HCT116 (cell line): ENCODE data around the gene TTYH3.

Source experiments
- CEBPB ChIP-seq: IDR thresholded peaks from 2 replicates; pipeline ENCODE4 v1.6.1; 2012; ENCODE audit warnings: low read depth
- ELF1 ChIP-seq: IDR thresholded peaks from 2 replicates; pipeline ENCODE4 v1.6.1; 2012; ENCODE audit warnings: low read depth, borderline replicate concordance
- EZH2phosphoT487 ChIP-seq: fragments of 200-600 bp; IDR thresholded peaks from 2 replicates; pipeline ENCODE4 v1.6.1; 2018; ENCODE audit warnings: antibody characterized with exemption, borderline replicate concordance
- JUND ChIP-seq: IDR thresholded peaks from 2 replicates; pipeline ENCODE4 v1.6.1; 2012
- POLR2A ChIP-seq: IDR thresholded peaks from 2 replicates; pipeline ENCODE4 v1.7.0; 2011; ENCODE audit warnings: borderline replicate concordance; ENCODE audit not compliant: insufficient read depth, insufficient read length; ENCODE audit errors: extremely low read depth
- POLR2AphosphoS5 ChIP-seq: IDR thresholded peaks from 2 replicates; pipeline ENCODE4 v1.6.1; 2011; ENCODE audit warnings: mild to moderate bottlenecking, low read depth, low read length, moderate library complexity
- SRF ChIP-seq: IDR thresholded peaks from 2 replicates; pipeline ENCODE4 v1.6.1; 2012; ENCODE audit warnings: low read depth
- TCF7L2 ChIP-seq: IDR thresholded peaks from 2 replicates; pipeline ENCODE4 v1.7.0; 2011; ENCODE audit warnings: borderline replicate concordance, inconsistent platforms; ENCODE audit not compliant: insufficient read depth, insufficient read length; ENCODE audit errors: extremely low read depth
- ZFX ChIP-seq: fragments of 450-650 bp; IDR thresholded peaks from 2 replicates; pipeline ENCODE4 v1.6.1; 2017
- TF ChIP-seq, protein P1 (sequence below): IDR thresholded peaks from 2 replicates; pipeline ENCODE4 v1.6.1; 2012
- TF ChIP-seq, protein P2 (sequence below), 3 experiments: fragments of 200-600 bp in 1 of 3; sonication (generic) in 1 of 3; IDR thresholded peaks in 2 of 3; conservative IDR thresholded peaks in 1 of 3; 2 replicates each; pipeline ENCODE4 v1.5.1; 2012 to 2017; ENCODE audit warnings: low read depth in 2 of 3, low read length in 2 of 3, antibody characterized with exemption in 1 of 3, borderline replicate concordance in 1 of 3, control low read depth in 1 of 3, mild to moderate bottlenecking in 1 of 3, mixed read lengths in 1 of 3, mixed run types in 1 of 3, moderate library complexity in 1 of 3; ENCODE audit not compliant: insufficient read depth in 1 of 3
- TF ChIP-seq, protein P3 (sequence below): IDR thresholded peaks from 2 replicates; pipeline ENCODE4 v1.6.1; 2012; ENCODE audit warnings: low read depth

DNA sequence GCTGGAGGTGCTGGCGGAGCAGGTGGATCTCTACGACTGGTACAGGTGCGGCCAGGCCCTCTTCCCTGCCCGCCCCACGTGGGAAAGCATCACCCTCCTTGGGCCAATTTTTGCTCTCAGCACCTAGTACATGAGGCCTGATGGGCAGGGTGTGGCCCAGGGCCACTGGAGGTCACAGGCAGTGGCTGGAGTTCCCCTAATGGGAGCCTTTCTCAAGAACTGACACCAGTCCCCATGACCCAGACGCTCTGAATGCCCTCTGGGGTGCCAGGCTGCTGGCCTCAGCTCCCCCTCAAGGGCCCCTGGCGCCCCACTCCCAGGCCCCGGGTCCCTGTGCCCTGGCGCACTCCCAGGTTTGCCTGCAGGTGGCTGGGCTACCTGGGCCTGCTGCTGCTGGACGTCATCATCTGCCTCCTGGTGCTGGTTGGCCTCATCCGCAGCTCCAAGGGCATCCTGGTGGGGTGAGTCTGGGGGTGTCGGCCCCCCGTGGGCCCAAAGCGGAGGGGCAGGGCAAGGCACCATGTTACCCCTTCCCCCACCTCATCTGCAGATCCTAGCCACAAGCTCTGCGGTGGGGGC is 15.9 kb downstream of the TTYH3 start:
- TF ChIP-seq SRF (no peak), JUND (no peak), POLR2AphosphoS5 (no peak), EZH2phosphoT487 (no peak), CEBPB (no peak), ELF1 (no peak), TCF7L2 (no peak), POLR2A (no peak), ZFX (no peak)
- TF ChIP-seq, protein P1, sequence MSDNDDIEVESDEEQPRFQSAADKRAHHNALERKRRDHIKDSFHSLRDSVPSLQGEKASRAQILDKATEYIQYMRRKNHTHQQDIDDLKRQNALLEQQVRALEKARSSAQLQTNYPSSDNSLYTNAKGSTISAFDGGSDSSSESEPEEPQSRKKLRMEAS, result no peak
- TF ChIP-seq, protein P2, sequence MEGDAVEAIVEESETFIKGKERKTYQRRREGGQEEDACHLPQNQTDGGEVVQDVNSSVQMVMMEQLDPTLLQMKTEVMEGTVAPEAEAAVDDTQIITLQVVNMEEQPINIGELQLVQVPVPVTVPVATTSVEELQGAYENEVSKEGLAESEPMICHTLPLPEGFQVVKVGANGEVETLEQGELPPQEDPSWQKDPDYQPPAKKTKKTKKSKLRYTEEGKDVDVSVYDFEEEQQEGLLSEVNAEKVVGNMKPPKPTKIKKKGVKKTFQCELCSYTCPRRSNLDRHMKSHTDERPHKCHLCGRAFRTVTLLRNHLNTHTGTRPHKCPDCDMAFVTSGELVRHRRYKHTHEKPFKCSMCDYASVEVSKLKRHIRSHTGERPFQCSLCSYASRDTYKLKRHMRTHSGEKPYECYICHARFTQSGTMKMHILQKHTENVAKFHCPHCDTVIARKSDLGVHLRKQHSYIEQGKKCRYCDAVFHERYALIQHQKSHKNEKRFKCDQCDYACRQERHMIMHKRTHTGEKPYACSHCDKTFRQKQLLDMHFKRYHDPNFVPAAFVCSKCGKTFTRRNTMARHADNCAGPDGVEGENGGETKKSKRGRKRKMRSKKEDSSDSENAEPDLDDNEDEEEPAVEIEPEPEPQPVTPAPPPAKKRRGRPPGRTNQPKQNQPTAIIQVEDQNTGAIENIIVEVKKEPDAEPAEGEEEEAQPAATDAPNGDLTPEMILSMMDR (IDR thresholded peaks at IDR 0.05 in 2 of 3, conservative IDR thresholded peaks at IDR 0.05 in 1 of 3; ENCODE audit: borderline replicate concordance in 1 of 3, insufficient read depth in 1 of 3, low read depth in 2 of 3, low read length in 2 of 3), result no peak
- TF ChIP-seq, protein P3, sequence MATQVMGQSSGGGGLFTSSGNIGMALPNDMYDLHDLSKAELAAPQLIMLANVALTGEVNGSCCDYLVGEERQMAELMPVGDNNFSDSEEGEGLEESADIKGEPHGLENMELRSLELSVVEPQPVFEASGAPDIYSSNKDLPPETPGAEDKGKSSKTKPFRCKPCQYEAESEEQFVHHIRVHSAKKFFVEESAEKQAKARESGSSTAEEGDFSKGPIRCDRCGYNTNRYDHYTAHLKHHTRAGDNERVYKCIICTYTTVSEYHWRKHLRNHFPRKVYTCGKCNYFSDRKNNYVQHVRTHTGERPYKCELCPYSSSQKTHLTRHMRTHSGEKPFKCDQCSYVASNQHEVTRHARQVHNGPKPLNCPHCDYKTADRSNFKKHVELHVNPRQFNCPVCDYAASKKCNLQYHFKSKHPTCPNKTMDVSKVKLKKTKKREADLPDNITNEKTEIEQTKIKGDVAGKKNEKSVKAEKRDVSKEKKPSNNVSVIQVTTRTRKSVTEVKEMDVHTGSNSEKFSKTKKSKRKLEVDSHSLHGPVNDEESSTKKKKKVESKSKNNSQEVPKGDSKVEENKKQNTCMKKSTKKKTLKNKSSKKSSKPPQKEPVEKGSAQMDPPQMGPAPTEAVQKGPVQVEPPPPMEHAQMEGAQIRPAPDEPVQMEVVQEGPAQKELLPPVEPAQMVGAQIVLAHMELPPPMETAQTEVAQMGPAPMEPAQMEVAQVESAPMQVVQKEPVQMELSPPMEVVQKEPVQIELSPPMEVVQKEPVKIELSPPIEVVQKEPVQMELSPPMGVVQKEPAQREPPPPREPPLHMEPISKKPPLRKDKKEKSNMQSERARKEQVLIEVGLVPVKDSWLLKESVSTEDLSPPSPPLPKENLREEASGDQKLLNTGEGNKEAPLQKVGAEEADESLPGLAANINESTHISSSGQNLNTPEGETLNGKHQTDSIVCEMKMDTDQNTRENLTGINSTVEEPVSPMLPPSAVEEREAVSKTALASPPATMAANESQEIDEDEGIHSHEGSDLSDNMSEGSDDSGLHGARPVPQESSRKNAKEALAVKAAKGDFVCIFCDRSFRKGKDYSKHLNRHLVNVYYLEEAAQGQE, result no peak
